IMR-90 (cell line): ENCODE measurements around the gene TXNL4A. TPM values are rescaled to one million over a fixed set of nuclear protein-coding genes. Genes with fewer than 3 reads are reported as not detected.

Source experiments
- ATAC-seq: fragments of 200-7000 bp; cut with Tn5 transposase; 2 replicates; pipeline ENCODE4 v1.9.1; 2020; ENCODE audit warnings: low read depth, mild to moderate bottlenecking, moderate library complexity
- BruUV-seq: library from RNA; stranded (reverse); fragments of 400-500 nt; replicated peaks from 2 replicates; lab custom pipeline; 2021; lab: Mats Ljungman, UMichigan
- CTCF ChIA-PET: fragments of 300-600 bp; formaldehyde crosslinking; extraction: SDS; loops from one replicate; lab custom pipeline; 2021; ENCODE audit warnings: antibody characterized with exemption; lab: Yijun Ruan, JAX
- POLR2A ChIA-PET: fragments of 300-600 bp; sonication (Branson Sonifier 250); formaldehyde crosslinking; loops from one replicate; lab custom pipeline; 2022; ENCODE audit warnings: antibody characterized with exemption; ENCODE audit not compliant: unreplicated experiment; lab: Charles Lee
- DNase-seq: peaks from one replicate; pipeline ENCODE4 v3.0.0; 2013
- H2AFZ ChIP-seq: replicated peaks from 2 replicates; pipeline ENCODE3; 2013; ENCODE audit warnings: low read length, mild to moderate bottlenecking; ENCODE audit not compliant: poor library complexity
- H2AK5ac ChIP-seq: 2 replicates; pipeline ENCODE4 v1.6.1; 2013; ENCODE audit warnings: low read depth, low read length, inconsistent platforms
- H2AK9ac ChIP-seq: replicated peaks from 2 replicates; pipeline ENCODE3; 2013; ENCODE audit warnings: mild to moderate bottlenecking, low read depth, low read length, moderate library complexity; ENCODE audit not compliant: poor library complexity
- H2BK120ac ChIP-seq: 2 replicates; pipeline ENCODE4 v1.6.1; 2013; ENCODE audit warnings: low read depth, low read length, inconsistent platforms
- H2BK15ac ChIP-seq: 3 replicates; pipeline ENCODE4 v1.6.1; 2013; ENCODE audit warnings: low read depth, low read length, inconsistent platforms
- H2BK20ac ChIP-seq: 2 replicates; pipeline ENCODE4 v1.6.1; 2013; ENCODE audit warnings: low read depth, mild to moderate bottlenecking, inconsistent platforms, low read length, moderate library complexity
- H2BK5ac ChIP-seq: 2 replicates; pipeline ENCODE4 v1.6.1; 2013; ENCODE audit warnings: mild to moderate bottlenecking, low read depth, low read length, inconsistent platforms; ENCODE audit not compliant: poor library complexity, severe bottlenecking
- H3K14ac ChIP-seq: replicated peaks from 2 replicates; pipeline ENCODE4 v1.6.1; 2013; ENCODE audit warnings: low read depth, low read length, inconsistent platforms
- H3K18ac ChIP-seq: 2 replicates; pipeline ENCODE4 v1.6.1; 2013; ENCODE audit warnings: low read depth, low read length, control low read depth
- H3K23ac ChIP-seq: 2 replicates; pipeline ENCODE4 v1.6.1; 2013; ENCODE audit warnings: low read depth, low read length, inconsistent platforms
- H3K27ac ChIP-seq: 2 replicates; pipeline ENCODE4 v1.5.1; 2013; ENCODE audit warnings: mild to moderate bottlenecking, control low read depth, low read length; ENCODE audit not compliant: insufficient read depth
- H3K27me3 ChIP-seq: 2 replicates; pipeline ENCODE4 v1.6.1; 2013; ENCODE audit warnings: low read length; ENCODE audit not compliant: control insufficient read depth, insufficient read depth
- H3K36me3 ChIP-seq: 2 replicates; pipeline ENCODE4 v1.6.1; 2013; ENCODE audit warnings: low read length, mixed read lengths; ENCODE audit not compliant: control insufficient read depth, insufficient read depth
- H3K4ac ChIP-seq: 2 replicates; pipeline ENCODE4 v1.6.1; 2013; ENCODE audit warnings: low read depth, low read length, inconsistent platforms
- H3K4me1 ChIP-seq: 2 replicates; pipeline ENCODE4 v1.6.1; 2013; ENCODE audit warnings: low read length, mixed read lengths; ENCODE audit not compliant: control insufficient read depth, insufficient read depth
- H3K4me2 ChIP-seq: 2 replicates; pipeline ENCODE4 v1.6.1; 2013; ENCODE audit warnings: low read depth, mild to moderate bottlenecking, control low read depth, low read length, moderate library complexity
- H3K4me3 ChIP-seq: 2 replicates; pipeline ENCODE4 v1.5.1; 2013; ENCODE audit warnings: low read depth, mild to moderate bottlenecking, control low read depth, low read length, moderate library complexity; ENCODE audit not compliant: insufficient read depth
- H3K56ac ChIP-seq: 2 replicates; pipeline ENCODE4 v1.6.1; 2013; ENCODE audit warnings: low read length, inconsistent platforms; ENCODE audit not compliant: insufficient read depth; ENCODE audit errors: extremely low read depth
- H3K79me1 ChIP-seq, 2 experiments: 2 replicates each; pipeline ENCODE4 v1.6.1; 2013; ENCODE audit warnings: low read length in 2 of 2, inconsistent platforms in 1 of 2, low read depth in 1 of 2
- H3K9ac ChIP-seq: 2 replicates; pipeline ENCODE4 v1.6.1; 2013; ENCODE audit warnings: low read depth, low read length, control low read depth
- H3K9me1 ChIP-seq: 2 replicates; pipeline ENCODE4 v1.6.1; 2013; ENCODE audit warnings: low read length, inconsistent platforms; ENCODE audit not compliant: insufficient read depth
- H3K9me3 ChIP-seq: 2 replicates; pipeline ENCODE4 v1.6.1; 2013; ENCODE audit warnings: low read length; ENCODE audit not compliant: control insufficient read depth, insufficient read depth
- H4K20me1 ChIP-seq: 2 replicates; pipeline ENCODE4 v1.6.1; 2013; ENCODE audit warnings: low read length, inconsistent platforms; ENCODE audit not compliant: insufficient read depth
- H4K5ac ChIP-seq: 2 replicates; pipeline ENCODE4 v1.6.1; 2013; ENCODE audit warnings: mild to moderate bottlenecking, low read depth, low read length, control low read depth
- H4K8ac ChIP-seq, 2 experiments: 2 replicates each; pipeline ENCODE4 v1.6.1; 2013; ENCODE audit warnings: low read depth in 2 of 2, low read length in 2 of 2, control low read depth in 1 of 2, inconsistent platforms in 1 of 2
- H4K91ac ChIP-seq: 2 replicates; pipeline ENCODE4 v1.6.1; 2013; ENCODE audit warnings: low read depth, low read length, inconsistent platforms; ENCODE audit not compliant: insufficient read depth
- BHLHE40 ChIP-seq: fragments of 150-350 bp; IDR thresholded peaks from 2 replicates; pipeline ENCODE4 v1.6.1; 2016; ENCODE audit warnings: mild to moderate bottlenecking, low read depth, low read length
- CEBPB ChIP-seq: IDR thresholded peaks from 2 replicates; pipeline ENCODE4 v1.6.1; 2012; ENCODE audit warnings: low read depth, low read length, improper control_type of control experiment
- FOS ChIP-seq: fragments of 150-350 bp; IDR thresholded peaks from 2 replicates; pipeline ENCODE4 v1.6.1; 2016; ENCODE audit warnings: low read depth, low read length
- MAFK ChIP-seq: IDR thresholded peaks from 2 replicates; pipeline ENCODE4 v1.6.1; 2012; ENCODE audit warnings: low read depth, low read length, improper control_type of control experiment
- MAZ ChIP-seq: IDR thresholded peaks from 2 replicates; pipeline ENCODE4 v1.6.1; 2012; ENCODE audit warnings: low read depth, mild to moderate bottlenecking, low read length, improper control_type of control experiment, moderate library complexity, borderline replicate concordance
- MXI1 ChIP-seq: IDR thresholded peaks from 2 replicates; pipeline ENCODE4 v1.6.1; 2012; ENCODE audit warnings: low read depth, mild to moderate bottlenecking, low read length, moderate library complexity, borderline replicate concordance
- POLR2A ChIP-seq: IDR thresholded peaks from 2 replicates; pipeline ENCODE4 v1.6.1; 2012; ENCODE audit warnings: mild to moderate bottlenecking, low read depth, low read length
- RAD21 ChIP-seq: IDR thresholded peaks from 2 replicates; pipeline ENCODE4 v1.6.1; 2012; ENCODE audit warnings: low read length, improper control_type of control experiment
- RCOR1 ChIP-seq: IDR thresholded peaks from 2 replicates; pipeline ENCODE4 v1.6.1; 2012; ENCODE audit warnings: mild to moderate bottlenecking, low read length, improper control_type of control experiment; ENCODE audit not compliant: insufficient replicate concordance
- RFX5 ChIP-seq: IDR thresholded peaks from 2 replicates; pipeline ENCODE4 v1.8.0; 2012; ENCODE audit warnings: low read depth, mild to moderate bottlenecking, low read length, moderate library complexity
- SMC3 ChIP-seq: fragments of 150-350 bp; IDR thresholded peaks from 2 replicates; pipeline ENCODE4 v1.6.1; 2016; ENCODE audit warnings: low read depth, mild to moderate bottlenecking, antibody characterized with exemption, low read length, moderate library complexity
- USF2 ChIP-seq: fragments of 150-350 bp; IDR thresholded peaks from 2 replicates; pipeline ENCODE4 v1.6.1; 2017; ENCODE audit warnings: mild to moderate bottlenecking, antibody characterized with exemption, low read length, low read depth
- WGBS, 2 experiments: methylation state at CpG; one replicate each; pipeline versions ENCODE4 v1.1.5 to v1.1.7; 2013; ENCODE audit warnings: missing lambda C conversion rate in 2 of 2; ENCODE audit not compliant: insufficient read length in 1 of 2; ENCODE audit errors: extremely low coverage in 2 of 2; 5-methylcytosine and 5-hydroxymethylcytosine counted together
- dilution Hi-C: fragments of 300-500 bp; cut with HindIII; formaldehyde crosslinking; loops from one replicate; pipeline ENCODE4 v1.14.3; 2018; ENCODE audit warnings: low sequenced_read_pairs; ENCODE audit not compliant: unreplicated experiment
- in situ Hi-C: fragments of 300-500 bp; cut with MboI; formaldehyde crosslinking; loops from 3 replicates; pipeline ENCODE4 v1.14.3; 2019; ENCODE audit warnings: low sequenced_read_pairs, inconsistent platforms, mixed read lengths
- intact Hi-C: fragments of 100-400 bp; cut with micrococcal nuclease; formaldehyde crosslinking; loops from 2 replicates; pipeline ENCODE4 v1.10.0; 2022
- polyA plus RNA-seq, 3 experiments: library from polyadenylated mRNA; depleted of rRNA; stranded (reverse); fragments of >200 nt; gene quantifications; 2 replicates each; pipeline ENCODE4 v1.2.3, GENCODE V29; 2012; ENCODE audit warnings: low replicate concordance in 1 of 3
- total RNA-seq: library from RNA; depleted of rRNA; stranded (reverse); fragments of >200 nt; gene quantifications from 2 replicates; pipeline ENCODE4 v1.2.3, GENCODE V29; 2012
- TF ChIP-seq, protein P1 (sequence below): fragments of 150-350 bp; IDR thresholded peaks from 2 replicates; pipeline ENCODE4 v1.6.1; 2016; ENCODE audit warnings: low read depth, mild to moderate bottlenecking, low read length, moderate library complexity, borderline replicate concordance

Gene TXNL4A
- total and polyA plus RNA-seq, 2 of the 4 experiments (the other 2 are of a cell fraction), result 38.7 to 103 TPM

DNA sequence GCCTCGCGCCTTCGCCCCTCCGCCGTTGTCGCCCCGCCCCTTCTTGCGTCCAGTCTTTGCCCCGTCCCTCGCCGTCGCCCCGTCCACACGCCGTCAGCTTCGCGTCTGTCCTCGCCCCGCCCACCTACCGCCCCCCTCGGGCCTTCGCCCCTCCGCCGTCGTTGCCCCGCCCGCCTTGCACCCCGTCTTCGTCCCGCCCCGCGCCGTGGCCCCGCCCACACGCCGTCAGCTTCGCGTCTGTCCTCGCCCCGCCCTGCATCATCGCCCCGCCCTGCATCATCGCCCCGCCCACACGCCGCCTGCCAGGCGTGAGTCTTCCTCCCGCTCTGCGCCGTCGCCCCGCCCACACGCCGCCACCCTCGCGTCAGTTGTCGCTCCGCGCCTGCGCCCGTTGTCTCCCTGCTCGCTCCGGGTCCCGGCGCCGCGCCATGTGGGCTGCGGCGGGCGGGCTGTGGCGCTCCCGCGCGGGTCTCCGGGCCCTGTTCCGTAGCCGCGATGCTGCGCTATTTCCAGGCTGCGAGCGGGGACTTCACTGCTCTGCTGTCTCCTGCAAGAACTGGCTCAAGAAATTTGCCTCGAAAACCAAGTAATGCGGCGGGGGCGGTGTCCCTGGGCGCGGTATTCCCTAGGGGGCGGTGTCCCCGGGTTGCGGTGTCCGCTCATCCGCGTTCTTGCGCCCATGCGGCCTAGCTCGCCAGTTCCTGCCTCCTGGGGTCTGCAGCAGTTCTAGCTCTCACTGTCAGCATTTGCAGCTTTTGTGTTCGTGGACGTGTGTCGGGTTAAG, 45.9 kb upstream of the TXNL4A start, which contains the start of gene RBFA:
Gene RBFA (plus strand): TSS at position 367 of the 784 bp plus-strand sequence. CDS start 62 bp downstream, at position 429.
- Histone ChIP-seq H3K4me3 (peak within 1 kb of the TSS; percentile 66), H2BK15ac (no peak within 1 kb of the TSS), H3K4me1 (peaks cover 3% of the 10 kb centered on the region; the same call in 1 of the 2 replicates), H3K23ac (peak within 1 kb of the TSS; percentile 95), H4K20me1 (no peaks in the 10 kb centered on the region), H4K8ac (peak within 1 kb of the TSS; percentile 62 to 94), H2AFZ (peak within 1 kb of the TSS; percentile 96), H3K9ac (peak within 1 kb of the TSS; percentile 97), H3K56ac (peak within 1 kb of the TSS; percentile 93), H2AK5ac (peak within 1 kb of the TSS; percentile 80; the same call in 1 of the 2 replicates), H3K27ac (peak within 1 kb of the TSS; percentile 74), H3K79me1 (peaks cover 20 to 39% of the 10 kb centered on the region in 2 experiments), H3K9me3 (no peaks in the 10 kb centered on the region), H4K91ac (peak within 1 kb of the TSS; percentile 78), H3K18ac (peak within 1 kb of the TSS; percentile 35), H2AK9ac (peak within 1 kb of the TSS; percentile 96), H3K36me3 (peaks cover 8% of the 10 kb centered on the region), H2BK20ac (no peak within 1 kb of the TSS), H2BK120ac (peak within 1 kb of the TSS; percentile 11; the same call in 1 of the 2 replicates), H4K5ac (peak within 1 kb of the TSS; percentile 28; the same call in 1 of the 2 replicates), H2BK5ac (peak within 1 kb of the TSS; percentile 78), H3K27me3 (no peaks in the 10 kb centered on the region), H3K9me1 (peaks cover 11% of the 10 kb centered on the region), H3K4ac (peak within 1 kb of the TSS; percentile 74), H3K4me2 (peak within 1 kb of the TSS; percentile 95), H3K14ac (peak within 1 kb of the TSS; percentile 77)
- WGBS, 2 experiments, result 0% methylated on average over 52 of the region's 99 CpGs; no CpG with 5 or more reads in 1 of the 2 experiments
- in situ Hi-C loops (no loop called here), intact Hi-C loops (loop anchor here (1.0 to 10.0 kb wide), 4 partner anchors 46 to 339 kb away; partner anchors contain the start of gene TXNL4A), dilution Hi-C loops (no loop called here)
- BruUV-seq, result no TSS peak
- ChIA-PET CTCF (no interaction called here), POLR2A (interaction anchor here (0.6 to 0.7 kb wide), 2 partner anchors 70 to 76 kb away, joined by 3 to 9 read pairs; partner anchors contain the start of gene HSBP1L1)
- peak; percentile 87 for ATAC-seq
- peak; percentile 98 for DNase-seq
- TF ChIP-seq RCOR1 (no peak), USF2 (peak; percentile 23; the same call in 1 of the 2 replicates), MAZ (peak; percentile 93), SMC3 (peak; percentile 17; the same call in 1 of the 2 replicates), POLR2A (peak; percentile 73; the same call in 1 of the 2 replicates), FOS (no peak), MXI1 (peak; percentile 95), MAFK (no peak), BHLHE40 (no peak), RAD21 (peak; percentile 25), RFX5 (no peak), CEBPB (no peak)
- TF ChIP-seq, protein P1, sequence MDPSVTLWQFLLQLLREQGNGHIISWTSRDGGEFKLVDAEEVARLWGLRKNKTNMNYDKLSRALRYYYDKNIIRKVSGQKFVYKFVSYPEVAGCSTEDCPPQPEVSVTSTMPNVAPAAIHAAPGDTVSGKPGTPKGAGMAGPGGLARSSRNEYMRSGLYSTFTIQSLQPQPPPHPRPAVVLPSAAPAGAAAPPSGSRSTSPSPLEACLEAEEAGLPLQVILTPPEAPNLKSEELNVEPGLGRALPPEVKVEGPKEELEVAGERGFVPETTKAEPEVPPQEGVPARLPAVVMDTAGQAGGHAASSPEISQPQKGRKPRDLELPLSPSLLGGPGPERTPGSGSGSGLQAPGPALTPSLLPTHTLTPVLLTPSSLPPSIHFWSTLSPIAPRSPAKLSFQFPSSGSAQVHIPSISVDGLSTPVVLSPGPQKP, result no peak
